ENCODE results near the gene NEB. TPM values are rescaled to one million over a fixed set of nuclear protein-coding genes. Genes with fewer than 3 reads are reported as not detected.
A peak's percentile ranks its signal among the peaks of the same experiment; 100 is the strongest.

The NEB gene
- total and polyA plus RNA-seq, 2 experiments from 2014 or later: 0.40 to 1.2 TPM

GRCh38 chr2:151771599-151772358 lies 37.5 kb upstream of the NEB start:
- peak in 1 of 2 donors; percentile 26 for DNase-seq (ENCODE audit: low read depth in 1 of 2, low spot score in 1 of 2)
- TF ChIP-seq CTCF (IDR thresholded peaks at IDR 0.05; ENCODE audit: low read depth, low read length): no peak
- H3K4me3 ChIP-seq: no peak overlapping the region
- no peaks in the 10 kb centered on the region for H3K4me1 ChIP-seq (ENCODE audit: low read depth)
- H3K36me3 ChIP-seq: peaks cover 9% of the 10 kb centered on the region
- H3K27me3 ChIP-seq: no peaks in the 10 kb centered on the region
- H3K9me3 ChIP-seq (ENCODE audit: low read depth): no peaks in the 10 kb centered on the region
- no peak overlapping the region for H3K27ac ChIP-seq

- H3K4me3 ChIP-seq: no peak overlapping the region
- no peak for TF ChIP-seq CTCF (IDR thresholded peaks at IDR 0.05; ENCODE audit: low read depth, low read length)
- H3K27me3 ChIP-seq: no peaks in the 10 kb centered on the region
- no peak overlapping the region for H3K27ac ChIP-seq
- no peaks in the 10 kb centered on the region for H3K4me1 ChIP-seq (ENCODE audit: low read depth)
- no peak for DNase-seq (ENCODE audit: low read depth in 1 of 2, low spot score in 1 of 2)
- peaks cover 2% of the 10 kb centered on the region for H3K36me3 ChIP-seq
- no peaks in the 10 kb centered on the region for H3K9me3 ChIP-seq (ENCODE audit: low read depth)
Observed at GRCh38 chr2:151770995-151771394, 36.7 kb upstream of the NEB start.

- no peaks in the 10 kb centered on the region for H3K27me3 ChIP-seq
- no peak for DNase-seq (ENCODE audit: low read depth in 1 of 2, low spot score in 1 of 2)
- no peaks in the 10 kb centered on the region for H3K4me1 ChIP-seq (ENCODE audit: low read depth)
- no peak overlapping the region for H3K4me3 ChIP-seq
- no peak for TF ChIP-seq CTCF (IDR thresholded peaks at IDR 0.05; ENCODE audit: low read depth, low read length)
- no peak overlapping the region for H3K27ac ChIP-seq
- H3K9me3 ChIP-seq (ENCODE audit: low read depth): no peaks in the 10 kb centered on the region
- H3K36me3 ChIP-seq: no peaks in the 10 kb centered on the region
Observed at GRCh38 chr2:151769606-151770005, 35.3 kb upstream of the NEB start.

DNA sequence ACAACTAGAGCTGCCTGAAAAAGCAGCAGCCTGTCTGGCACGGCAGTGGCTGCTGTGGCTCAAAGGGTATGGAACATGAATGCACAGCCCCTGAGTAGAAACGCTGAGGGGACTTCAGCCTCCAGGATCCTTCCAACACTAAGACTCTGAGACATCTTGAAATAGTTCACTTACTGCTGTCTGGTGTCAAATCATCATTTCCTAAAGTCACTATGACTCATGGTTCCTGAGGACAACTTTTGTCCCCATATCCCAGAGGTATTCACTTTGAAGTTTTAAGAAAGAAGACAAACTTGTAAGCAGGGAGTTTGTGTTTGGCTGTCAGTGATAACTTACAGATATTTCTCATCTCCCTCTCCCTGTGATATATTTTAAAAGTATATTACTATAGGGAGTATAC lies 33.3 kb upstream of the NEB start:
- no peak for TF ChIP-seq CTCF (IDR thresholded peaks at IDR 0.05; ENCODE audit: low read depth, low read length)

GRCh38 chr2:151766437-151767153 lies 32.3 kb upstream of the NEB start:
- no peak for DNase-seq (ENCODE audit: low read depth in 1 of 2, low spot score in 1 of 2)
- Histone ChIP-seq H3K36me3 (no peaks in the 10 kb centered on the region), H3K27ac (no peak overlapping the region), H3K9me3 (ENCODE audit: low read depth) (no peaks in the 10 kb centered on the region), H3K4me3 (no peak overlapping the region), H3K27me3 (no peaks in the 10 kb centered on the region), H3K4me1 (ENCODE audit: low read depth) (no peaks in the 10 kb centered on the region)
- no peak for TF ChIP-seq CTCF (IDR thresholded peaks at IDR 0.05; ENCODE audit: low read depth, low read length)

More for the DNA sequence above, 33.3 kb upstream of the NEB start:
- Histone ChIP-seq H3K4me1 (ENCODE audit: low read depth) (no peaks in the 10 kb centered on the region), H3K9me3 (ENCODE audit: low read depth) (no peaks in the 10 kb centered on the region), H3K27me3 (no peaks in the 10 kb centered on the region), H3K27ac (no peak overlapping the region), H3K4me3 (no peak overlapping the region), H3K36me3 (no peaks in the 10 kb centered on the region)
- DNase-seq (ENCODE audit: low read depth in 1 of 2, low spot score in 1 of 2): no peak
